Osteoblast (primary cell): ENCODE data around the gene RCAN2. TPM values are rescaled to one million over a fixed set of nuclear protein-coding genes. Genes with fewer than 3 reads are reported as not detected.
A peak's percentile ranks its signal among the peaks of the same experiment; 100 is the strongest.

Source experiments
- DNase-seq: peaks from one replicate; pipeline ENCODE4 v3.0.0; 2011; ENCODE audit warnings: low spot score, mixed read lengths; ENCODE audit not compliant: insufficient read length; ENCODE audit errors: missing footprints
- H2AFZ ChIP-seq: 2 replicates; pipeline ENCODE4 v1.6.0; 2011; ENCODE audit warnings: mild to moderate bottlenecking, low read length
- H3K27ac ChIP-seq: 2 replicates; pipeline ENCODE4 v1.5.1; 2011; ENCODE audit warnings: mild to moderate bottlenecking, low read depth, low read length, moderate library complexity
- H3K27me3 ChIP-seq: 2 replicates; pipeline ENCODE4 v1.6.0; 2012; ENCODE audit warnings: mild to moderate bottlenecking, control low read depth, inconsistent platforms, low read length, moderate library complexity; ENCODE audit not compliant: insufficient read depth
- H3K36me3 ChIP-seq: 2 replicates; pipeline ENCODE4 v1.5.1; 2011; ENCODE audit warnings: mild to moderate bottlenecking, low read length, control low read depth, moderate library complexity; ENCODE audit not compliant: insufficient read depth
- H3K4me1 ChIP-seq: 2 replicates; pipeline ENCODE4 v1.5.1; 2011; ENCODE audit warnings: mild to moderate bottlenecking, low read length, control low read depth, moderate library complexity; ENCODE audit not compliant: insufficient read depth
- H3K4me2 ChIP-seq: 2 replicates; pipeline ENCODE4 v1.6.0; 2011; ENCODE audit warnings: mild to moderate bottlenecking, low read length; ENCODE audit not compliant: insufficient read depth
- H3K4me3 ChIP-seq: fragments of 200-600 bp; sonication (generic); 3 replicates; pipeline ENCODE4 v1.5.1; 2012; ENCODE audit warnings: mild to moderate bottlenecking, low read length, inconsistent platforms; ENCODE audit not compliant: insufficient read depth
- H3K79me2 ChIP-seq: 2 replicates; pipeline ENCODE4 v1.6.0; 2012; ENCODE audit warnings: mild to moderate bottlenecking, low read length, control low read depth, inconsistent platforms; ENCODE audit not compliant: insufficient read depth
- H3K9me3 ChIP-seq: 2 replicates; pipeline ENCODE4 v1.5.1; 2011; ENCODE audit warnings: low read depth, low read length, control low read depth
- H4K20me1 ChIP-seq: 2 replicates; pipeline ENCODE4 v1.6.0; 2012; ENCODE audit warnings: mild to moderate bottlenecking, low read length, control low read depth; ENCODE audit not compliant: insufficient read depth
- total RNA-seq: library from RNA; depleted of rRNA; stranded (reverse); fragments of >200 nt; gene quantifications from 2 replicates; pipeline ENCODE4 v1.2.3, GENCODE V29; 2012
- TF ChIP-seq, protein P1 (sequence below): IDR thresholded peaks from 2 replicates; pipeline ENCODE4 v1.5.1; 2011; ENCODE audit warnings: mild to moderate bottlenecking, low read depth, low read length, moderate library complexity; ENCODE audit errors: extremely low read depth

Gene RCAN2
- total RNA-seq, 1 donor: 14.1 TPM

- Histone ChIP-seq H3K9me3 (no peaks in the 10 kb centered on the region), H3K4me1 (peaks cover 9% of the 10 kb centered on the region), H3K36me3 (no peaks in the 10 kb centered on the region), H3K27me3 (no peaks in the 10 kb centered on the region), H3K4me2 (no peak overlapping the region), H3K4me3 (no peak overlapping the region), H4K20me1 (no peaks in the 10 kb centered on the region), H2AFZ (no peak overlapping the region), H3K27ac (no peak overlapping the region), H3K79me2 (no peaks in the 10 kb centered on the region)
- no peak for DNase-seq
- TF ChIP-seq, protein P1, sequence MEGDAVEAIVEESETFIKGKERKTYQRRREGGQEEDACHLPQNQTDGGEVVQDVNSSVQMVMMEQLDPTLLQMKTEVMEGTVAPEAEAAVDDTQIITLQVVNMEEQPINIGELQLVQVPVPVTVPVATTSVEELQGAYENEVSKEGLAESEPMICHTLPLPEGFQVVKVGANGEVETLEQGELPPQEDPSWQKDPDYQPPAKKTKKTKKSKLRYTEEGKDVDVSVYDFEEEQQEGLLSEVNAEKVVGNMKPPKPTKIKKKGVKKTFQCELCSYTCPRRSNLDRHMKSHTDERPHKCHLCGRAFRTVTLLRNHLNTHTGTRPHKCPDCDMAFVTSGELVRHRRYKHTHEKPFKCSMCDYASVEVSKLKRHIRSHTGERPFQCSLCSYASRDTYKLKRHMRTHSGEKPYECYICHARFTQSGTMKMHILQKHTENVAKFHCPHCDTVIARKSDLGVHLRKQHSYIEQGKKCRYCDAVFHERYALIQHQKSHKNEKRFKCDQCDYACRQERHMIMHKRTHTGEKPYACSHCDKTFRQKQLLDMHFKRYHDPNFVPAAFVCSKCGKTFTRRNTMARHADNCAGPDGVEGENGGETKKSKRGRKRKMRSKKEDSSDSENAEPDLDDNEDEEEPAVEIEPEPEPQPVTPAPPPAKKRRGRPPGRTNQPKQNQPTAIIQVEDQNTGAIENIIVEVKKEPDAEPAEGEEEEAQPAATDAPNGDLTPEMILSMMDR: no peak
Measured at GRCh38 chr6:46329568-46329967, 161.7 kb downstream of the RCAN2 start.

DNA sequence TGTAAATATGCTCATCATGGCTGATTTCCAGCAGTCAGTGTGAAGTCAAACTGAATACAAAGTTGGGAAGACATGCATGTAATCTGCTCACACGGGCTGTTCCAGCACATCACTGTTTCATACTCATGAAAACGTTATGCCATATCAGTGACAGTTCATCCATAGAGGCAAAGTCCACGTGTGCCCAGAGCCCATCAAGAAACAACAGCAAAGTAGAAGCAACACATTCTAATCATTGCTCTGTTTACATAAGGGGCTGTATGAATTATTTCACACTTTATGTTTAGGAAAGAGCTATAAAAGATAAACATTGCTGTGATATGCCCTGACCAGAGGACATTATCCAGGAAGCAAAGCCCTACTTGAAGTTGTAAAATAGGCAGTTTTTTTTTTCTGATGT lies 163.5 kb downstream of the RCAN2 start:
- no peaks in the 10 kb centered on the region for H3K79me2 ChIP-seq
- peaks cover 18% of the 10 kb centered on the region for H3K4me1 ChIP-seq
- H3K27ac ChIP-seq: no peak overlapping the region
- H3K9me3 ChIP-seq: no peaks in the 10 kb centered on the region
- no peak for DNase-seq
- TF ChIP-seq, protein P1: no peak
- H2AFZ ChIP-seq: no peak overlapping the region
- H3K36me3 ChIP-seq: no peaks in the 10 kb centered on the region
- no peaks in the 10 kb centered on the region for H3K27me3 ChIP-seq
- H3K4me3 ChIP-seq: no peak overlapping the region
- no peaks in the 10 kb centered on the region for H4K20me1 ChIP-seq
- no peak overlapping the region for H3K4me2 ChIP-seq

- H3K4me1 ChIP-seq: peaks cover 19% of the 10 kb centered on the region
- no peak for DNase-seq
- TF ChIP-seq, protein P1: no peak
- H3K36me3 ChIP-seq: no peaks in the 10 kb centered on the region
- no peaks in the 10 kb centered on the region for H3K9me3 ChIP-seq
- no peaks in the 10 kb centered on the region for H3K79me2 ChIP-seq
- no peaks in the 10 kb centered on the region for H4K20me1 ChIP-seq
- peak overlapping the region; percentile 40 for H3K4me2 ChIP-seq
- H3K27ac ChIP-seq: no peak overlapping the region
- H3K4me3 ChIP-seq: no peak overlapping the region
- H3K27me3 ChIP-seq: no peaks in the 10 kb centered on the region
- H2AFZ ChIP-seq: no peak overlapping the region
Measured at GRCh38 chr6:46325561-46326530, 165.4 kb downstream of the RCAN2 start.

DNA sequence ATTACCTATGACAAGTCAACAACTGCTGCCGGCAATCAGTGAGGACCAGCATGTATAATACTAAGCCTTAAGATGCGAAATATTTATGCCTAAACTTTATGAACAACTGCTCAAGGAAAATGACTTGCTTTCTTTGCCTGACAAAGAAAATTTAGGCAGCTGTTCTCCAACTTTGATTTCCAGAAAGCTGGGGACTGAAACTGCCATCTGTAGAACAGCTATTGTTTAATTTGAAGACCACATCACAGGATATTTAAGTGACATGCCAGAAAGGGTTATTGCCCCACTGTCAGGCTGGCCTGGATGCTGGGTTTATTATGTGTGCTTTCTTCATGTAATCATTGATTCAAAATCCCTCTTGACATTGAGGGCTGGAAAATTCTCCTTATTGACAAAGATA lies 166.5 kb downstream of the RCAN2 start:
- Histone ChIP-seq H3K27me3 (no peaks in the 10 kb centered on the region), H3K27ac (no peak overlapping the region), H3K36me3 (no peaks in the 10 kb centered on the region), H3K79me2 (no peaks in the 10 kb centered on the region), H2AFZ (no peak overlapping the region), H3K4me3 (no peak overlapping the region), H3K4me2 (no peak overlapping the region), H4K20me1 (no peaks in the 10 kb centered on the region), H3K9me3 (no peaks in the 10 kb centered on the region), H3K4me1 (peaks cover 19% of the 10 kb centered on the region)
- TF ChIP-seq, protein P1: no peak
- no peak for DNase-seq
